HCT116 (cell line): Measurements from ENCODE around the gene PPM1M. TPM values are rescaled to one million over a fixed set of nuclear protein-coding genes. Genes with fewer than 3 reads are reported as not detected.
A peak's percentile ranks its signal among the peaks of the same experiment; 100 is the strongest.

ENCODE experiments used
- ATAC-seq: fragments of 200-7000 bp; cut with Tn5 transposase; 2 replicates; pipeline ENCODE4 v1.9.1; 2020; ENCODE audit warnings: mild to moderate bottlenecking, moderate library complexity
- BruUV-seq: library from RNA; stranded (reverse); fragments of 400-500 nt; replicated peaks from 2 replicates; lab custom pipeline; 2021; lab: Mats Ljungman, UMichigan
- CTCF ChIA-PET: fragments of 300-600 bp; sonication (Branson Sonifier 250); formaldehyde crosslinking; loops from one replicate; lab custom pipeline; 2021; ENCODE audit warnings: antibody characterized with exemption; lab: Charles Lee
- POLR2A ChIA-PET: fragments of 300-600, 350-600 bp; sonication (Branson Sonifier 250); formaldehyde crosslinking; loops from one replicate; lab custom pipeline; 2021; ENCODE audit warnings: antibody characterized with exemption; lab: Charles Lee
- RAD21 ChIA-PET, 2 experiments: fragments of 300-600 bp; sonication (Branson Sonifier 250); formaldehyde crosslinking; loops; one replicate each; lab custom pipeline; 2023; ENCODE audit warnings: low total read pairs in 2 of 2; ENCODE audit not compliant: uncharacterized antibody in 2 of 2, unreplicated experiment in 2 of 2, low non-redundant PET in 1 of 2; lab: Charles Lee
- DNase-seq: peaks from one replicate; pipeline ENCODE4 v3.0.0-alpha.2; 2010; ENCODE audit warnings: low read depth, low spot score
- H2AFZ ChIP-seq: fragments of 200-600 bp; shearing (Covaris generic), sonication (generic); 2 replicates; pipeline ENCODE4 v1.6.1; 2017; ENCODE audit warnings: low read depth, mixed run types, mixed read lengths, antibody characterized with exemption, low read length; ENCODE audit not compliant: poor library complexity, severe bottlenecking
- H3K27ac ChIP-seq: 2 replicates; pipeline ENCODE4 v1.5.1; 2012; ENCODE audit warnings: low read depth, low read length
- H3K27me3 ChIP-seq: fragments of 200-600 bp; sonication (generic); 2 replicates; pipeline ENCODE4 v1.6.1; 2016; ENCODE audit warnings: mixed run types, low read length, mixed read lengths; ENCODE audit not compliant: insufficient read depth
- H3K36me3 ChIP-seq, 2 experiments: fragments of 200-500 bp in 1 of 2; fragments of 200-600 bp in 1 of 2; sonication (Bioruptor generic) in 1 of 2; sonication (generic) in 1 of 2; 2 replicates each; pipeline versions ENCODE4 v1.5.1 to v1.6.1; 2014 to 2016; ENCODE audit warnings: low read length in 2 of 2, inconsistent platforms in 1 of 2, mixed read lengths in 1 of 2, mixed run types in 1 of 2; ENCODE audit not compliant: insufficient read depth in 2 of 2, control insufficient read depth in 1 of 2
- H3K4me1 ChIP-seq, 2 experiments: fragments of 200-600 bp in 1 of 2; sonication (generic) in 1 of 2; 2 replicates each; pipeline versions ENCODE4 v1.5.1 to v1.6.1; 2012 to 2017; ENCODE audit warnings: low read length in 2 of 2, inconsistent platforms in 1 of 2, mild to moderate bottlenecking in 1 of 2, mixed read lengths in 1 of 2, mixed run types in 1 of 2, moderate library complexity in 1 of 2; ENCODE audit not compliant: insufficient read depth in 2 of 2, control insufficient read depth in 1 of 2
- H3K4me2 ChIP-seq: fragments of 200-600 bp; sonication (generic); 2 replicates; pipeline ENCODE4 v1.6.1; 2017; ENCODE audit warnings: mixed run types, low read length, mixed read lengths
- H3K4me3 ChIP-seq, 2 experiments: fragments of 200-600 bp in 1 of 2; sonication (generic) in 1 of 2; replicated peaks in 1 of 2; 2 replicates each; pipeline ENCODE4 v1.5.1; 2011 to 2016; ENCODE audit warnings: low read length in 2 of 2, control low read depth in 1 of 2, low read depth in 1 of 2, mild to moderate bottlenecking in 1 of 2, mixed read lengths in 1 of 2, mixed run types in 1 of 2
- H3K79me2 ChIP-seq: fragments of 200-600 bp; sonication (generic); 2 replicates; pipeline ENCODE4 v1.6.1; 2017; ENCODE audit warnings: mild to moderate bottlenecking, mixed run types, low read length, moderate library complexity, mixed read lengths; ENCODE audit not compliant: insufficient read depth
- H3K9ac ChIP-seq: fragments of 200-600 bp; sonication (generic); 2 replicates; pipeline ENCODE4 v1.6.1; 2016; ENCODE audit warnings: low read length, mixed read lengths
- H3K9me2 ChIP-seq: fragments of 200-600 bp; sonication (generic), shearing (Covaris generic); 2 replicates; pipeline ENCODE4 v1.6.1; 2017; ENCODE audit warnings: mixed run types, mild to moderate bottlenecking, moderate library complexity; ENCODE audit not compliant: insufficient read depth
- H3K9me3 ChIP-seq, 2 experiments: fragments of 200-500 bp in 1 of 2; fragments of 200-600 bp in 1 of 2; sonication (Bioruptor generic) in 1 of 2; sonication (generic) in 1 of 2; 2 replicates each; pipeline ENCODE4 v1.6.1; 2014 to 2017; ENCODE audit warnings: low read length in 2 of 2, mixed read lengths in 2 of 2, inconsistent platforms in 1 of 2, low read depth in 1 of 2, mild to moderate bottlenecking in 1 of 2, mixed run types in 1 of 2, moderate library complexity in 1 of 2; ENCODE audit not compliant: control insufficient read depth in 1 of 2, insufficient read depth in 1 of 2
- H4K20me1 ChIP-seq: fragments of 200-600 bp; sonication (generic), shearing (Covaris generic); 2 replicates; pipeline ENCODE4 v1.6.1; 2017; ENCODE audit warnings: mixed run types, mild to moderate bottlenecking, moderate library complexity; ENCODE audit not compliant: insufficient read depth
- EGR1 ChIP-seq: IDR thresholded peaks from 2 replicates; pipeline ENCODE4 v1.6.1; 2012; ENCODE audit warnings: low read depth
- EZH2 ChIP-seq: fragments of 200-600 bp; sonication (generic); IDR thresholded peaks from 2 replicates; pipeline ENCODE4 v1.6.1; 2017; ENCODE audit warnings: antibody characterized with exemption, mixed run types
- POLR2A ChIP-seq: IDR thresholded peaks from 2 replicates; pipeline ENCODE4 v1.7.0; 2011; ENCODE audit warnings: borderline replicate concordance; ENCODE audit not compliant: insufficient read depth, insufficient read length; ENCODE audit errors: extremely low read depth
- POLR2AphosphoS5 ChIP-seq: IDR thresholded peaks from 2 replicates; pipeline ENCODE4 v1.6.1; 2011; ENCODE audit warnings: mild to moderate bottlenecking, low read depth, low read length, moderate library complexity
- SRF ChIP-seq: IDR thresholded peaks from 2 replicates; pipeline ENCODE4 v1.6.1; 2012; ENCODE audit warnings: low read depth
- YY1 ChIP-seq: IDR thresholded peaks from 2 replicates; pipeline ENCODE4 v1.6.1; 2011; ENCODE audit warnings: low read length, low read depth, moderate library complexity, mild to moderate bottlenecking; ENCODE audit not compliant: insufficient replicate concordance; ENCODE audit errors: extremely low read depth
- intact Hi-C: fragments of 100-400 bp; cut with micrococcal nuclease; formaldehyde crosslinking; loops from 2 replicates; pipeline ENCODE4 v1.10.0; 2022
- total RNA-seq: library from RNA; stranded (reverse); gene quantifications from one replicate; pipeline ENCODE4 v1.2.1, GENCODE V29; 2021; ENCODE audit not compliant: unreplicated experiment
- TF ChIP-seq, protein P1 (sequence below): IDR thresholded peaks from 2 replicates; pipeline ENCODE4 v1.6.1; 2011; ENCODE audit warnings: mild to moderate bottlenecking, low read length, moderate library complexity; ENCODE audit not compliant: insufficient replicate concordance; ENCODE audit errors: extremely low read depth
- TF ChIP-seq, protein P2 (sequence below), 3 experiments: fragments of 200-600 bp in 1 of 3; sonication (generic) in 1 of 3; IDR thresholded peaks in 2 of 3; conservative IDR thresholded peaks in 1 of 3; 2 replicates each; pipeline ENCODE4 v1.5.1; 2012 to 2017; ENCODE audit warnings: low read depth in 2 of 3, low read length in 2 of 3, antibody characterized with exemption in 1 of 3, borderline replicate concordance in 1 of 3, control low read depth in 1 of 3, mild to moderate bottlenecking in 1 of 3, mixed read lengths in 1 of 3, mixed run types in 1 of 3, moderate library complexity in 1 of 3; ENCODE audit not compliant: insufficient read depth in 1 of 3

PPM1M gene
- total RNA-seq, 1 experiment from 2014 or later, result 16.6 TPM

DNA sequence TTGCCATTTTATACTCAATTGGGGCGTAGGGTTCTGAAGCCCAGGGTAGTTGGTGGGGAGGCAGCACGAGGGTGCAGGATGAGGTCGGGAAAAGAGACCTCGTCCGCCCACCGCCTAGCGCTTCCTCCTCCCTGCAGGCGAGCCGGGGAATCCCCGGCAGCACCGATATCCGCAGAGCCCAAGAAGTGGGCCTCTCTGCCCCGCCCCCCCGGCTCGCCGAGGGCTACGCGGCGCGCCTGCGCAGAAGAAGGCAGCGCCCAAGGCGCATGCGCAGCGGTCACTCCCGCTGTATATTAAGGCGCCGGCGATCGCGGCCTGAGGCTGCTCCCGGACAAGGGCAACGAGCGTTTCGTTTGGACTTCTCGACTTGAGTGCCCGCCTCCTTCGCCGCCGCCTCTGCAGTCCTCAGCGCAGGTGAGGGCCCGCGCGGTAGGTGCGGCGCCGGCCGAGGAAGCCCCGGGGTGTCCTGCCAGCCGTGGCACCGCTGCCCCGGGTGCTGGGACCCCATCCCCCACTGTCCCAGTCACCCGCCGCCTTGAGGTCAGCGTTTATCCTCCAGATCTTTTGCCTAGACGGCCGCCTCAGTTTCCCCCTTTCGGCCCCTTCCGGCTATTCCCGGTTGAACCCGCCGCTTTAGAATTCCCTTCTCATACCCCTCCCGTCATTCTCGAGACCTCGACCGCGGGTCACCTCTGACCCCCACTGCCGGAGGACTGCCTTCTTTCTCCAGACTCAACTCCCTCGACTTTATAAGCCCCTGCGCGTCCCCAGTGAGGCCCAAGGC lies 47.5 kb upstream of the PPM1M start, which contains the start of gene ALAS1 (continued):
- TF ChIP-seq YY1 (no peak), SRF (no peak), EGR1 (no peak), POLR2AphosphoS5 (peak; percentile 100), POLR2A (peak; percentile 91)

DNA sequence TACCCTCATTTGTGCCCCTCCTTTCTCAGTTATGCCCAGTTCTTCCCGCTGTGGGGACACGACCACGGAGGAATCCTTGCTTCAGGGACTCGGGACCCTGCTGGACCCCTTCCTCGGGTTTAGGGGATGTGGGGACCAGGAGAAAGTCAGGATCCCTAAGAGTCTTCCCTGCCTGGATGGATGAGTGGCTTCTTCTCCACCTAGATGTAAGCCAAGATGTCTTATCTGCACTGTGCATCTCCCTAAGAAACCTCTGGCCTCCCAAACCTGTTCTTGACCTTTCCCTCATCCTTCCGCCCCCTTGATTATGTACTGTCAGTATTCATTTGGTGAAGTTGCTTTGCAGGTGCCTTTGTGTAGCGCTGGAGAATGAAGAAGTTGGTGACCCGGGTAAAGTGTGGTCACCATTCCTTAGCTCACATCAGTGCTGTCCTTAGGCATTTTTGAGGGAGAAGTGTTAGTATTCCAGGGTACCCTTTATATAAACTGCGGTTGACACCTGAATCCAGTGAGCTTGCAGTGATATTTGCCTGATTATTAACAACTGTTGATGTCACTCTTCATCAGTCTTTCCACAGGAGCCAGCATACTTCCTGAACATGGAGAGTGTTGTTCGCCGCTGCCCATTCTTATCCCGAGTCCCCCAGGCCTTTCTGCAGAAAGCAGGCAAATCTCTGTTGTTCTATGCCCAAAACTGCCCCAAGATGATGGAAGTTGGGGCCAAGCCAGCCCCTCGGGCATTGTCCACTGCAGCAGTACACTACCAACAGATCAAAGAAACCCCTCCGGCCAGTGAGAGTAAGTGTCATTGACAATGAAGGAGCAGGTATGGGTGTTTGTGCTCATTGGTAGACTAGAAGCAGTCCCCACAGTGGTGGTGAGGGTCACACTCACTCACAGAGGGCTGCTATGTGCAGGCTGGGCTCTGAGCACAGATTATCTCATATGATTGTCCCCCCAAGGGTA lies 46.6 kb upstream of the PPM1M start:
- no peaks in the 10 kb centered on the region for H4K20me1 ChIP-seq
- H2AFZ ChIP-seq, result no peak overlapping the region
- RAD21 ChIA-PET, result no interaction called here
- POLR2A ChIA-PET, result no interaction called here
- H3K27ac ChIP-seq, result peak overlapping the region; percentile 87
- H3K4me3 ChIP-seq, result peak overlapping the region; percentile 79 to 89
- H3K9ac ChIP-seq, result peak overlapping the region; percentile 80
- no peaks in the 10 kb centered on the region for H3K27me3 ChIP-seq
- H3K79me2 ChIP-seq, result peaks cover 25% of the 10 kb centered on the region
- TF ChIP-seq, protein P1, sequence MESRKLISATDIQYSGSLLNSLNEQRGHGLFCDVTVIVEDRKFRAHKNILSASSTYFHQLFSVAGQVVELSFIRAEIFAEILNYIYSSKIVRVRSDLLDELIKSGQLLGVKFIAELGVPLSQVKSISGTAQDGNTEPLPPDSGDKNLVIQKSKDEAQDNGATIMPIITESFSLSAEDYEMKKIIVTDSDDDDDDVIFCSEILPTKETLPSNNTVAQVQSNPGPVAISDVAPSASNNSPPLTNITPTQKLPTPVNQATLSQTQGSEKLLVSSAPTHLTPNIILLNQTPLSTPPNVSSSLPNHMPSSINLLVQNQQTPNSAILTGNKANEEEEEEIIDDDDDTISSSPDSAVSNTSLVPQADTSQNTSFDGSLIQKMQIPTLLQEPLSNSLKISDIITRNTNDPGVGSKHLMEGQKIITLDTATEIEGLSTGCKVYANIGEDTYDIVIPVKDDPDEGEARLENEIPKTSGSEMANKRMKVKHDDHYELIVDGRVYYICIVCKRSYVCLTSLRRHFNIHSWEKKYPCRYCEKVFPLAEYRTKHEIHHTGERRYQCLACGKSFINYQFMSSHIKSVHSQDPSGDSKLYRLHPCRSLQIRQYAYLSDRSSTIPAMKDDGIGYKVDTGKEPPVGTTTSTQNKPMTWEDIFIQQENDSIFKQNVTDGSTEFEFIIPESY, result no peak
- TF ChIP-seq EZH2 (no peak), YY1 (no peak)
- TF ChIP-seq, protein P2, sequence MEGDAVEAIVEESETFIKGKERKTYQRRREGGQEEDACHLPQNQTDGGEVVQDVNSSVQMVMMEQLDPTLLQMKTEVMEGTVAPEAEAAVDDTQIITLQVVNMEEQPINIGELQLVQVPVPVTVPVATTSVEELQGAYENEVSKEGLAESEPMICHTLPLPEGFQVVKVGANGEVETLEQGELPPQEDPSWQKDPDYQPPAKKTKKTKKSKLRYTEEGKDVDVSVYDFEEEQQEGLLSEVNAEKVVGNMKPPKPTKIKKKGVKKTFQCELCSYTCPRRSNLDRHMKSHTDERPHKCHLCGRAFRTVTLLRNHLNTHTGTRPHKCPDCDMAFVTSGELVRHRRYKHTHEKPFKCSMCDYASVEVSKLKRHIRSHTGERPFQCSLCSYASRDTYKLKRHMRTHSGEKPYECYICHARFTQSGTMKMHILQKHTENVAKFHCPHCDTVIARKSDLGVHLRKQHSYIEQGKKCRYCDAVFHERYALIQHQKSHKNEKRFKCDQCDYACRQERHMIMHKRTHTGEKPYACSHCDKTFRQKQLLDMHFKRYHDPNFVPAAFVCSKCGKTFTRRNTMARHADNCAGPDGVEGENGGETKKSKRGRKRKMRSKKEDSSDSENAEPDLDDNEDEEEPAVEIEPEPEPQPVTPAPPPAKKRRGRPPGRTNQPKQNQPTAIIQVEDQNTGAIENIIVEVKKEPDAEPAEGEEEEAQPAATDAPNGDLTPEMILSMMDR (IDR thresholded peaks at IDR 0.05 in 2 of 3, conservative IDR thresholded peaks at IDR 0.05 in 1 of 3; ENCODE audit: borderline replicate concordance in 1 of 3, insufficient read depth in 1 of 3, low read depth in 2 of 3, low read length in 2 of 3), result no peak
- CTCF ChIA-PET, result no interaction called here
- peaks cover 9 to 24% of the 10 kb centered on the region in 2 experiments for H3K4me1 ChIP-seq
- H3K4me2 ChIP-seq, result peak overlapping the region; percentile 91
- no peaks in the 10 kb centered on the region for H3K9me2 ChIP-seq
- TSS peak; percentile 56 for BruUV-seq
- DNase-seq (no peak), ATAC-seq (no peak)
- intact Hi-C loops, result loop anchor here (2.0 kb wide), 1 partner anchor 44 kb away; the partner anchor contains the start of gene POC1A
- no peaks in the 10 kb centered on the region for H3K9me3 ChIP-seq
- H3K36me3 ChIP-seq, result peaks cover 26 to 33% of the 10 kb centered on the region in 2 experiments
